ENCODE results near the gene SHB. TPM values are rescaled to one million over a fixed set of nuclear protein-coding genes. Genes with fewer than 3 reads are reported as not detected.

SHB gene
- total and polyA plus RNA-seq, 2 of the 8 experiments (the other 6 are each of a cell fraction or from before 2014, with no cell fraction given): 4.1 to 12.6 TPM

DNA sequence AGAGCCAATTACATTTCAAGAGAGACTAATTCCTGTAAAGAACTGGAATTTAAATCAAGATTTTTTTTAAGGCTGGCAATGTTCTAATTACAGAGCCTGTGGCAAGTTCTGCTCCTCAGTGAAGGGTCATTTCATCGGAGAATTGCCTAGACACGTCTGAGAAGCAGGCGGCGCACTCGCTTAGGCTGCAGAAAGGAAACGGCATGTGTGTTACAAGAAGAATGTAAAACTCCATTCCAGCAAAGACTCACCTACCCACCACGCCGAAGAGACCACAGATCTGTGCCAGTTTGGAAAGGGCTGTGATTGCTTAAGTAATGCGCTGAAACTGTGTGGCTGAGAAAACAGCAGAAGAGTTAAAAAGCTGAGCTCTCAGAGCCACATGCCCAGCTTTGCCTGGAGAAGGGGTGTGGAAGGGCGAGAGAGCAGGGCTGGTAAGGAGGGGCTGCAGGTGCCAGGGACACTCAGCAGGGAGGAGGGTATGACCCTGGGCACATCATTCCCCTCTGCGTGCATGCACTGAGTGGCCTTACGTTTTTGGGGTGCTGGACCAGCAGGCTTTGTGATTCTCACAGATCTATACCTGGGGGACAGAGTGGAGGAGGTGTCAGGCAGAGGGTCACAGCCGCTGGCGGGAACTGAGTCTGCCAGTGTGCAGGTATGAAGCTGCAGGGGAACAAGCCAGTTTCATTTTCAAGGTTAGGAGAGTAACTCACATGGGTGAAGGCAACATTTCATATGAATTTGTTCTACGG is 147.3 kb downstream of the SHB start (continued):
- no peak for TF ChIP-seq ATF2 (IDR thresholded peaks at IDR 0.05; ENCODE audit: low read length)
